WI38 (cell line): ENCODE measurements around the gene S100A5.
A peak's percentile ranks its signal among the peaks of the same experiment; 100 is the strongest.

Source experiments
- H3K4me3 ChIP-seq: 2 replicates; pipeline ENCODE4 v1.5.1; 2011; ENCODE audit warnings: low read depth, mild to moderate bottlenecking, control low read depth, low read length
- CTCF ChIP-seq: IDR thresholded peaks from 2 replicates; pipeline ENCODE4 v1.5.1; 2012; ENCODE audit warnings: low read depth, mild to moderate bottlenecking, control low read depth, low read length

S100A5 gene

GRCh38 chr1:153534226-153534924 lies 6.4 kb downstream of the S100A5 start:
- no peak for TF ChIP-seq CTCF
- H3K4me3 ChIP-seq = peak overlapping the region; percentile 99

- H3K4me3 ChIP-seq = peak overlapping the region; percentile 99
Observed at GRCh38 chr1:153533689-153534201, 7.0 kb downstream of the S100A5 start.

GRCh38 chr1:153532769-153533599 lies 7.8 kb downstream of the S100A5 start:
- TF ChIP-seq CTCF = peak; percentile 91

More at GRCh38 chr1:153533689-153534201, 7.0 kb downstream of the S100A5 start:
- TF ChIP-seq CTCF = no peak

GRCh38 chr1:153532181-153532580 lies 8.6 kb downstream of the S100A5 start:
- H3K4me3 ChIP-seq = no peak overlapping the region

More at GRCh38 chr1:153532769-153533599, 7.8 kb downstream of the S100A5 start:
- peak overlapping the region; percentile 99 for H3K4me3 ChIP-seq

GRCh38 chr1:153531638-153532037 lies 9.1 kb downstream of the S100A5 start:
- no peak overlapping the region for H3K4me3 ChIP-seq
- TF ChIP-seq CTCF = no peak

More at GRCh38 chr1:153532181-153532580, 8.6 kb downstream of the S100A5 start:
- no peak for TF ChIP-seq CTCF

GRCh38 chr1:153527683-153528040 lies 13.1 kb downstream of the S100A5 start:
- no peak for TF ChIP-seq CTCF
- H3K4me3 ChIP-seq = no peak overlapping the region
